Stimulated activated CD8-positive, alpha-beta memory T cell treated with anti-CD3 and anti-CD28 coated beads, Interleukin-12 subunit alpha, Interleukin-12 subunit beta, amount 100 ng/mL, for 1 hour (primary cell): Measurements from ENCODE around the gene KRT25.
A peak's percentile ranks its signal among the peaks of the same experiment; 100 is the strongest.

Source experiments
- DNase-seq: peaks from one replicate; pipeline ENCODE4 v3.0.0-alpha.2; 2020; ENCODE audit warnings: low read depth

The KRT25 gene, protein sequence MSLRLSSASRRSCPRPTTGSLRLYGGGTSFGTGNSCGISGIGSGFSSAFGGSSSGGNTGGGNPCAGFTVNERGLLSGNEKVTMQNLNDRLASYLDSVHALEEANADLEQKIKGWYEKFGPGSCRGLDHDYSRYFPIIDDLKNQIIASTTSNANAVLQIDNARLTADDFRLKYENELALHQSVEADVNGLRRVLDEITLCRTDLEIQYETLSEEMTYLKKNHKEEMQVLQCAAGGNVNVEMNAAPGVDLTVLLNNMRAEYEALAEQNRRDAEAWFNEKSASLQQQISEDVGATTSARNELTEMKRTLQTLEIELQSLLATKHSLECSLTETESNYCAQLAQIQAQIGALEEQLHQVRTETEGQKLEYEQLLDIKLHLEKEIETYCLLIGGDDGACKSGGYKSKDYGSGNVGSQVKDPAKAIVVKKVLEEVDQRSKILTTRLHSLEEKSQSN

GRCh38 chr17:40755231-40755630 lies at the start of gene KRT25:
KRT25 (minus strand) TSS chr17:40755331; CDS start chr17:40755271, 60 bp downstream.
- DNase-seq, result no peak

DNA sequence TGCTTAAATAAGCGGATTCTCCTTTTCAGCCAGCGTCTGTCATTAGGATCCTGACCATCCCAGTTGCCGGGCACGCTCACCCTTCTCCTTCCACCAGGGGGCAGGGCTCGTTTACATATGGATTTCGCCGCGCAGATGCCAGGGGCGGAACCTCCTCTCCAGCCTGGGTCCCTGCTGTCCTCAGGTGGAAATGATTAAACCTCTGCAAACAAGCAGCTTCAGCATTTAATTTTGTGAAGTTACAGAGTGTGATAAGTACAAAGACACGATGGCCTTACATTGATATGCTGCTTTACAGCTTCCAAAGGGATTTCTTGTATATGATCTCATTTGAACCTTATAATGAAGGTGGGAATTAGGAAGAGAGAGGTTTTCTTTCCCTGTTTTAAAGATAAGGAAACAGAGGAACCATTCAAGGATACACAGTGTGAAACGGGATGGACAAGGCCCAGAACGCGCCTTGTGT lies 48.5 kb upstream of the KRT25 start:
- DNase-seq, result peak; percentile 52

- no peak for DNase-seq
These were observed 46.0 kb upstream of the KRT25 start for GRCh38 chr17:40801157-40801556.

DNA sequence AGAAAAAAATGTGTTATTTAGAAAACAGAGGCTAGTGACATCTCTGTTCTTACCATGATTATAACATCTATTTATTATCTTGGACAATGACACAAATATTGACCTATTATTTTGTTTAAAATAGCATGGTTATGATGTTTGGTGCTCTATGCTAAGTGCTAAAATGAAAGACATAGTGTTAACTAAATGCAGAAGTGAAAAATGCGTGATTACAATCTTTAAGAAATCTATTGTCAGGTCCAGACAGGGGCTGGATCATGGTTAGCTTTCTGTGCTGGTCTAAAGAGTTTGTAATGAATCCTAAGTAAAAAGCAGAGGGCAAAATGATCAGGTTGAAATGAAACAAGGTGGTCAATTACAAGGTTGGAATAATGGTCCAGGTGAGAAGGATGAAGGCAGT lies 45.2 kb upstream of the KRT25 start:
- no peak for DNase-seq

- DNase-seq, result no peak
These were observed 44.7 kb upstream of the KRT25 start, which contains the start of gene KRT28 for GRCh38 chr17:40799859-40800258. KRT28 (minus strand) TSS chr17:40799959; CDS start chr17:40799893, 66 bp downstream.

- DNase-seq, result no peak
These were observed 41.7 kb upstream of the KRT25 start for GRCh38 chr17:40796846-40797245.

- no peak for DNase-seq
These were observed 40.0 kb upstream of the KRT25 start for GRCh38 chr17:40795019-40795667.

- no peak for DNase-seq
These were observed 39.3 kb upstream of the KRT25 start for GRCh38 chr17:40794466-40794865.

GRCh38 chr17:40793832-40794231 lies 38.7 kb upstream of the KRT25 start:
- no peak for DNase-seq

GRCh38 chr17:40791787-40792436 lies 36.8 kb upstream of the KRT25 start:
- DNase-seq, result no peak

GRCh38 chr17:40791111-40791510 lies 36.0 kb upstream of the KRT25 start:
- no peak for DNase-seq

DNA sequence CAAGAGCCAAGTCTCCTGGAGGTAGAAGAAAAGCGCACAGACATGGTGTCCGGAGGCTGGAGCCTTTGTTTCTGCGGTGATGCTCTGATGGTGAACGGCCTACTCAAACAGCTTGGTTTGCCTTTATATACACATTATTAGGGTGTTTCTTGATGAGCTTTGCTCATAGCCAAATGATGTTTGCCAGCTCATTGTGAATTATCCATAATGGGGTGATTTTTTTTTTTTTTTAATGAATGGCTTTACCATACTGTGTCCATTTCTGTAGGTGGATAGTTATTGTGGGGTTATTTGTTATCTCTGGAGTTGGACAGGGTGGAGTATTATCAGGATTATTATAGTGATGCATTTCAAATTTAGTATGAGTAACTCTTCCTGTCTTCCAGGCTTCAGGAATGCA lies 27.3 kb upstream of the KRT25 start, which contains the start of gene KRT27:
TSS of gene KRT27 (minus strand) at position 101 of the 400 bp plus-strand sequence. CDS start at position 44, 57 bp downstream.
- no peak for DNase-seq

- no peak for DNase-seq
These were observed 24.2 kb upstream of the KRT25 start for GRCh38 chr17:40779181-40779909.

GRCh38 chr17:40778461-40778860 lies 23.3 kb upstream of the KRT25 start:
- no peak for DNase-seq

DNA sequence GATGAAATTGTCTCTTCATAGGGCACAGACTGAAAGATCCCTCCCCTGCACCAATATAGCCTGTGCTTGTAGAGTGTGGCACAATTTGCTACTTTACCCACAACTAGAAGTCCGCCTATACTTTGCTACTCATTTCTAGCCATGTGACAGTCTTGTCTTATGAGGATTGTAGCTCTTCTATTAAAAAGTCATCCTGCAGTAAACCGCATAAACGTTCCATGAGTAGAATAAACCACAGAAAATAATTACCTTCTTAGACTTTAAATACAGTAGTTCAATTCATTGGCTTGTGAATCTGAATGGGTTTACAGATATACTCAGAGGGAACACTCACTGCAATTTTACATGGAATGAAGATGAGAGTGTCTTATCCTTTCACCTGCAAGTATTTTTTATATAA lies 22.8 kb upstream of the KRT25 start:
- DNase-seq, result no peak

DNA sequence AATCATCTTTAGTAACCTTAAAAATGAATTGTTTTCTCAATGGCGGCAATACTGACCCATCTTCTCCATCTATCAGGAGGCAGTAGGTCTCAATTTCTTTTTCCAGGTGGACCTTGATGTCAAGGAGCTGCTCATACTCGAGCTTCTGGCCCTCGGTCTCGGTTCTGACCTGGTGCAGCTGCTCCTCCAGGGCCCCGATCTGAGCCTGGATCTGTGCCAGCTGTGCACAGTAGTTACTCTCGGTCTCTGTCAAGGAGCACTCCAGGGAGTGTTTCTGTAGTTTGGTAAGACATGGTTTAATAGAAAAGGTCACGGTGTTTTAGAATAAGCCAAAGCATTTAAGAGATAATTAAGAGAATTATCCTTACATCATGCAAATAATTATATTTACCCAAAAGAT lies 22.3 kb upstream of the KRT25 start:
- DNase-seq, result no peak

GRCh38 chr17:40775945-40776344 lies 20.8 kb upstream of the KRT25 start:
- no peak for DNase-seq

DNA sequence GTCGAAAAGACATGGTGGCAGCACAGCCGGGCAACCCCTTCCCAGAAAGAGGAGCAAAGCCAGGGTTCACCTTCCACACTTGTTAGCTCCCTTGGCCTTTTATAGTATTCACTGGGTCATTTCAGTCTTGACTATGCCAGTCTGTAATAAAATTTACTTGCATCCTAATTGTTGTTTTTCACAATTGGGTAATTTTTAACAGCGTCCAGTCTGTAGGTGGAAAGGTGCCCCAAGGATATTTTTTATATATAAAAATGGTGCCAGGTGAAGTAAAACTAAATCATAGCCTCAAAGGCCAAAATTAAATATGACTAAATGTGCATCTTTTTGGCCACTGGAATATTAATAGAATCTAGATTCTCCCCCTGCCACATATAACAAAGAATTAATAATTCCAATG lies 17.0 kb upstream of the KRT25 start, which contains the start of gene KRT26:
TSS of gene KRT26 (minus strand) at position 101 of the 400 bp plus-strand sequence. CDS start at position 13, 88 bp downstream.
- DNase-seq, result no peak

- no peak for DNase-seq
These were observed 10.5 kb upstream of the KRT25 start for GRCh38 chr17:40765657-40766056.

DNA sequence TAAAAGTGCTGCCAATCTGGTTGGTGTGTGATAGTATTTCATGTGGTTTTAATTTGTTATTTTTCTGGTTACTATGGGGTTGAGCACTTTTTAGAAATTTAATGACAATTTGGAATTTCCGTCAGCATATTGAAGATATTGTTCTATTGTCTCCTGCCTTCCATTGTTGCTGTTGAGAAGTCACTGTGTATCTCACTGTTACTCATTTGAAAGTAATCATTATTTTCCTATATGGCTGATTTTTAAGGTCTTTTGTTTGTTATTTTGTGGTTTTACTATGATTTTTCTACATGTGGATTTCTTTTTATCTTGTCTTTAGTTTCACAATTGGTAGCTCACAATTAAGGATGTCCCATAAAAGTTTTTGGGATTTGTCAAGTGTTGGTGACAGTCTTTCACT lies 8.6 kb upstream of the KRT25 start:
- DNase-seq, result no peak

GRCh38 chr17:40760105-40761016 lies 5.2 kb upstream of the KRT25 start:
- DNase-seq, result no peak
